Liver (tissue), 9 donors: Measurements from ENCODE around the gene TMEM212. TPM values are rescaled to one million over a fixed set of nuclear protein-coding genes. Genes with fewer than 3 reads are reported as not detected.

ENCODE experiments used
- DNase-seq: peaks from one replicate; pipeline ENCODE4 v3.0.0-alpha.2; 2017; ENCODE audit warnings: low spot score
- H3K27ac ChIP-seq, 2 donors: one replicate each; pipeline ENCODE4 v1.7.0; 2013; ENCODE audit warnings: inconsistent platforms in 2 of 2, low read length in 2 of 2, control low read depth in 1 of 2, low read depth in 1 of 2, mild to moderate bottlenecking in 1 of 2
- H3K27me3 ChIP-seq, 4 donors: one replicate each; pipeline versions ENCODE4 v1.6.1 to v1.7.0; 2013; ENCODE audit warnings: low read length in 3 of 4, inconsistent platforms in 1 of 4, mild to moderate bottlenecking in 1 of 4, moderate library complexity in 1 of 4; ENCODE audit not compliant: control insufficient read depth in 4 of 4, insufficient read depth in 4 of 4
- H3K36me3 ChIP-seq, 4 donors: one replicate each; pipeline versions ENCODE4 v1.6.1 to v1.7.0; 2013; ENCODE audit warnings: low read length in 3 of 4, mild to moderate bottlenecking in 3 of 4, low read depth in 1 of 4, moderate library complexity in 1 of 4; ENCODE audit not compliant: control insufficient read depth in 4 of 4, insufficient read depth in 3 of 4
- H3K4me1 ChIP-seq, 4 donors: one replicate each; pipeline versions ENCODE4 v1.6.1 to v1.7.0; 2013; ENCODE audit warnings: low read length in 3 of 4, mild to moderate bottlenecking in 3 of 4, moderate library complexity in 1 of 4; ENCODE audit not compliant: control insufficient read depth in 4 of 4, insufficient read depth in 4 of 4
- H3K4me3 ChIP-seq, 3 donors: one replicate each; pipeline versions ENCODE4 v1.6.1 to v1.7.0; 2013; ENCODE audit warnings: low read length in 3 of 3, control low read depth in 1 of 3, low read depth in 1 of 3, mild to moderate bottlenecking in 1 of 3
- H3K9ac ChIP-seq, 2 donors: one replicate each; pipeline ENCODE4 v1.7.0; 2013; ENCODE audit warnings: low read length in 2 of 2, mild to moderate bottlenecking in 2 of 2, moderate library complexity in 2 of 2, control low read depth in 1 of 2, low read depth in 1 of 2
- H3K9me3 ChIP-seq, 4 donors: one replicate each; pipeline versions ENCODE4 v1.6.1 to v1.7.0; 2013; ENCODE audit warnings: low read length in 3 of 4; ENCODE audit not compliant: control insufficient read depth in 4 of 4
- ATF3 ChIP-seq: IDR thresholded peaks from 2 replicates; pipeline ENCODE4 v1.6.1; 2016; ENCODE audit warnings: antibody characterized with exemption
- CTCF ChIP-seq: fragments of 150-350 bp; IDR thresholded peaks from 2 replicates; pipeline ENCODE4 v1.5.1; 2017; ENCODE audit warnings: improper control_type of control experiment, low read depth, low read length; ENCODE audit not compliant: missing input control
- EGR1 ChIP-seq, 2 donors: IDR thresholded peaks; 2 replicates each; pipeline ENCODE4 v1.6.1; 2016 to 2018; ENCODE audit warnings: antibody characterized with exemption in 2 of 2, low read depth in 2 of 2
- FOXA1 ChIP-seq: IDR thresholded peaks from 2 replicates; pipeline ENCODE4 v1.6.1; 2016; ENCODE audit warnings: antibody characterized with exemption
- FOXA2 ChIP-seq: IDR thresholded peaks from 2 replicates; pipeline ENCODE4 v1.6.1; 2016; ENCODE audit warnings: antibody characterized with exemption
- GABPA ChIP-seq, 2 donors: IDR thresholded peaks in 1 of 2; conservative IDR thresholded peaks in 1 of 2; 2 replicates each; pipeline ENCODE4 v1.6.1; 2016; ENCODE audit warnings: antibody characterized with exemption in 2 of 2, mild to moderate bottlenecking in 1 of 2, moderate library complexity in 1 of 2
- HNF4A ChIP-seq, 2 donors: conservative IDR thresholded peaks; 2 replicates each; pipeline ENCODE4 v1.6.1; 2016; ENCODE audit warnings: antibody characterized with exemption in 2 of 2, mild to moderate bottlenecking in 2 of 2
- HNF4G ChIP-seq: IDR thresholded peaks from 2 replicates; pipeline ENCODE4 v1.6.1; 2016; ENCODE audit warnings: antibody characterized with exemption
- JUND ChIP-seq, 2 donors: IDR thresholded peaks; 2 replicates each; pipeline ENCODE4 v1.6.1; 2016; ENCODE audit warnings: antibody characterized with exemption in 2 of 2
- MAX ChIP-seq: IDR thresholded peaks from 2 replicates; pipeline ENCODE4 v1.6.1; 2016; ENCODE audit warnings: antibody characterized with exemption
- NR2F2 ChIP-seq: IDR thresholded peaks from 2 replicates; pipeline ENCODE4 v1.6.1; 2016; ENCODE audit warnings: antibody characterized with exemption
- RAD21 ChIP-seq, 2 donors: IDR thresholded peaks; 2 replicates each; pipeline ENCODE4 v1.6.1; 2016; ENCODE audit warnings: antibody characterized with exemption in 2 of 2, mild to moderate bottlenecking in 2 of 2
- REST ChIP-seq: IDR thresholded peaks from 2 replicates; pipeline ENCODE4 v1.6.1; 2016; ENCODE audit warnings: antibody characterized with exemption, mild to moderate bottlenecking
- RXRA ChIP-seq, 2 donors: IDR thresholded peaks; 2 replicates each; pipeline ENCODE4 v1.6.1; 2017 to 2018; ENCODE audit warnings: antibody characterized with exemption in 2 of 2, mild to moderate bottlenecking in 1 of 2
- SP1 ChIP-seq: IDR thresholded peaks from 2 replicates; pipeline ENCODE4 v1.6.1; 2018; ENCODE audit warnings: antibody characterized with exemption, mild to moderate bottlenecking
- TAF1 ChIP-seq: conservative IDR thresholded peaks from 2 replicates; pipeline ENCODE4 v1.6.1; 2016; ENCODE audit warnings: antibody characterized with exemption, mild to moderate bottlenecking
- YY1 ChIP-seq: IDR thresholded peaks from 2 replicates; pipeline ENCODE4 v1.6.1; 2016; ENCODE audit warnings: antibody characterized with exemption, mild to moderate bottlenecking
- ZBTB33 ChIP-seq: IDR thresholded peaks from 2 replicates; pipeline ENCODE4 v1.6.1; 2016; ENCODE audit warnings: antibody characterized with exemption
- WGBS: extraction: QIAGEN DNeasy Blood & Tissue Kit; methylation state at CpG from one replicate; pipeline ENCODE4 v1.1.7; 2013; 5-methylcytosine and 5-hydroxymethylcytosine counted together
- polyA plus RNA-seq, 2 donors: library from polyadenylated mRNA; stranded (reverse) in 1 of 2; unstranded in 1 of 2; fragments of 200-250 nt in 1 of 2; fragments of >200 nt in 1 of 2; fragmentation: Nextera tagmentation in 1 of 2; extraction: Ambion mirVana in 1 of 2; gene quantifications; one replicate each; pipeline versions ENCODE4 v1.2.1 to v1.2.3, GENCODE V29; 2013 to 2015
- total RNA-seq, 2 donors: library from RNA; depleted of rRNA; stranded (reverse); fragments of >200 nt; gene quantifications; one replicate each; pipeline ENCODE4 v1.2.3, GENCODE V29; 2014
- donor health status: healthy.
- donor health status: healthy.
- donor health status: healthy.
- donor health status: healthy.
- donor health status: healthy.

Gene TMEM212
- total and polyA plus RNA-seq, 4 donors, result not detected

GRCh38 chr3:171835116-171835515 is 8.0 kb upstream of the TMEM212 start:
- no peak for DNase-seq
- WGBS, result 63% methylated on average over 5 of the region's 5 CpGs
- TF ChIP-seq TAF1, result no peak
- peak in 1 of 2 donors; percentile 10 for TF ChIP-seq RXRA (IDR thresholded peaks at IDR 0.05)
- Histone ChIP-seq H3K9me3 (no peaks in the 10 kb centered on the region), H3K27me3 (no peaks in the 10 kb centered on the region), H3K27ac (peak overlapping the region in 1 of 2 donors; percentile 7), H3K4me3 (no peak overlapping the region), H3K36me3 (no peaks in the 10 kb centered on the region), H3K4me1 (peaks cover 1 to 68% (median 46%) of the 10 kb centered on the region in 4 donors), H3K9ac (no peak overlapping the region)

GRCh38 chr3:171835613-171836012 is 7.5 kb upstream of the TMEM212 start:
- H3K9me3 ChIP-seq, result no peaks in the 10 kb centered on the region
- H3K4me1 ChIP-seq, result peaks cover 1 to 68% (median 50%) of the 10 kb centered on the region in 4 donors
- no peak overlapping the region for H3K4me3 ChIP-seq
- H3K27me3 ChIP-seq, result no peaks in the 10 kb centered on the region
- TF ChIP-seq HNF4A (conservative IDR thresholded peaks at IDR 0.05), result no peak
- TF ChIP-seq ATF3, result no peak
- TF ChIP-seq MAX, result no peak
- TF ChIP-seq YY1, result no peak
- TF ChIP-seq SP1, result no peak
- TF ChIP-seq ZBTB33, result no peak
- TF ChIP-seq GABPA (IDR thresholded peaks at IDR 0.05 in 1 of 2, conservative IDR thresholded peaks at IDR 0.05 in 1 of 2), result no peak
- TF ChIP-seq RXRA (IDR thresholded peaks at IDR 0.05), result no peak
- no peak for TF ChIP-seq EGR1 (IDR thresholded peaks at IDR 0.05; ENCODE audit: low read depth in 2 of 2)
- TF ChIP-seq TAF1, result no peak
- TF ChIP-seq HNF4G, result no peak
- no peak for TF ChIP-seq JUND (IDR thresholded peaks at IDR 0.05)
- TF ChIP-seq FOXA2, result no peak
- 88% methylated on average over 2 of the region's 2 CpGs for WGBS
- H3K9ac ChIP-seq, result no peak overlapping the region
- no peaks in the 10 kb centered on the region for H3K36me3 ChIP-seq
- no peak for DNase-seq
- H3K27ac ChIP-seq, result peak overlapping the region; percentile 7 to 14

- no peaks in the 10 kb centered on the region for H3K27me3 ChIP-seq
- no peak overlapping the region for H3K4me3 ChIP-seq
- 95% methylated on average over 3 of the region's 3 CpGs for WGBS
- no peaks in the 10 kb centered on the region for H3K9me3 ChIP-seq
- no peaks in the 10 kb centered on the region for H3K36me3 ChIP-seq
- H3K27ac ChIP-seq, result no peak overlapping the region
- DNase-seq, result no peak
- H3K9ac ChIP-seq, result no peak overlapping the region
- peaks cover 3 to 80% (median 62%) of the 10 kb centered on the region in 4 donors for H3K4me1 ChIP-seq
- TF ChIP-seq ATF3 (no peak), REST (no peak), RXRA (IDR thresholded peaks at IDR 0.05) (no peak), NR2F2 (no peak), FOXA2 (no peak), FOXA1 (no peak), JUND (IDR thresholded peaks at IDR 0.05) (no peak), ZBTB33 (no peak), MAX (no peak), RAD21 (IDR thresholded peaks at IDR 0.05) (no peak), HNF4G (no peak), CTCF (no peak)
Observed at GRCh38 chr3:171836855-171837254, 6.3 kb upstream of the TMEM212 start.
